GM18507 (cell line): ENCODE measurements around the gene HLA-DPB1.
A peak's percentile ranks its signal among the peaks of the same experiment; 100 is the strongest.
"Not testable (repeated sequence)": the region's sequence is repeated elsewhere in the genome, so short reads cannot be mapped to it uniquely, and the experiment has no call there.

ENCODE experiments used
- DNase-seq: peaks from one replicate; pipeline ENCODE4 v3.0.0; 2011; ENCODE audit warnings: low read depth; ENCODE audit not compliant: insufficient read length; ENCODE audit errors: extremely low spot score
- FAIRE-seq: peaks from 2 replicates; lab custom pipeline; 2011; peaks lifted over from hg19 to GRCh38; lab: Jason Lieb, UNC

HLA-DPB1 gene

GRCh38 chr6:33092385-33092784, 16.6 kb downstream of the HLA-DPB1 start:
- DNase-seq (no peak), FAIRE-seq (no peak)

DNA sequence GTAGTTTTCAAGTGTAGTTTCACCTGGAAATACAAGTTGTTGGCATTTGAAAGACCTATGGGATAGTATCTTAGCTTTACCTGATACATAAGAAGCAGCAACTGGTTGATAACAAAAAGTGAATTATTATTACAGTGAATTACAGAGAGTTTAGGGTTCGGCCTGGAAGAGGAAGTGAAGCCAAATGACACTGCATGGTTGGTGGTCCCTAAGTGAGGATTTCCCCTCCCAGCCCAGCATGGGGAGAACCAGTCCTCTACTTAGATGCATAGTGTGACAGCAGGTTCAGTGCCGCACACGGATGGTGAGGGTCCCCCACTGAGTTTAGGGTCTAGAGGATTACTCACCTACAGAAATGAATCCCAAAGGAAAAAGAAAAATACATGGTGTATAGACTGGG, 18.1 kb downstream of the HLA-DPB1 start:
- DNase-seq (no peak), FAIRE-seq (peak; percentile 15)

DNA sequence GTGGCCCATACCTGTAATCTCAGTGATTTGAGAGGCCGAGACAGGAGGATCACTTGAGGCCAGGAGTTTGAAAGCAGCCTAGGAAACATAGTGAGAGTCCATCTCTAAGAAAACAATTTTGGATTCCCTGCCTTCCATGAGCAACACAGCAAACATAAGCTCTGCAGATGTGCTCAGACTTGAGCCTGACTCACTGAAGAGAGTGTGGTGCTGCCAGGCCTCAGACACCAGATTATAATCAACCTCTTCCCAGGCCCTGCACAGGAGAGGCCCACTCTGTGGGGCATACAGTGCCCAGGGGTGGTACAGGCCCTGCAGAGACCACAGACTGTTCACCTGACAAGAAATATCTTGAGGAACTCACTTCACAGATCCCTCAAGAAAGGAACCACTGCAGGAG, 19.9 kb downstream of the HLA-DPB1 start:
- FAIRE-seq, result no peak
- DNase-seq, result no peak

DNA sequence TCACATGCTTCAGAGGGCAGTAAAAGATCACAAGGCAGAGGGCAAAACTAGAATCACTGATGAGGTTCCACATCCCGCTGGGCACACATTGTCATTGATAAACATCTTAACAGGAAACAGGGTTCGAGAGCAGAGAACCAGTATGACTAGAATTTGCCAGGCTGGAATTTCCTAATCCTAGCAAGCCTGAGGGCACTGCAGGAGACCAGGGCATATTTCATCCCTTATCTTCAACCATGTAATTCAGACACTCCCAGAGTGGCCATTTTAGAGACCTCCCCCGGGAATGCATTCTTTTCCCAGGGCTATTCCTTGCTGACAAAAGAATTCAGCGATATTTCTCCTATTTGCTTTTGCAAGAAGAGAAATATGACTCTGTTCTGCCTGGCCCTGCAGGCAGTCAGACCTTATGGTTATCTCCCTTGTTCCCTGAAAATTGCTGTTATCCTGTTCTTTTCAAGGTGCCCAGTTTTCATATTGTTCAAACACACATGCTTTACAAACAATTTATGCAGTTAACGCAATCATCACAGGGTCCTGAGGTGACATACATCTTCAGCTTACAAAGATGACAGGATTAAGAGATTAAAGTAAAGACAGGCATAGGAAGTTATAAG, 25.4 kb downstream of the HLA-DPB1 start:
- DNase-seq, FAIRE-seq: not testable (repeated sequence)

DNA sequence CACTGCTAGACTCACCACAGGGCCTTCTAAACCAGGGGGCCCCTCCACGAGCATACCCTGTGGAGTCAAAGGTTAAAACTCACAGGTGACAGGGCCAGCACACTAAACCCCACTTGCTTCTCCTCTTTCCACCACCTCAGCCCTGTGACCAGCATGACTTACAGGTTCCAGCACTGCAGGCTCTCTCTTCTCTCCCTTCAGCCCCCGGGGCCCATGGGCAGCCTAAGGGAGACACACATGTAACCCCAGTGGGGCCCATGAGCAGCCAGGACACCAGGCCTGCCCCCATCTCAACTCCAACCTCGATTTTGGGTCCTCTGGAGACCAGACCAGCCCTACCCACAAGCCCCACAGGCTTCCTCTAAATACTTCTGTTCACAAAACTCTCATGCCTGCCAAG, 28.0 kb downstream of the HLA-DPB1 start:
- DNase-seq (no peak), FAIRE-seq (no peak)

- FAIRE-seq (no peak), DNase-seq (no peak)
Measured at GRCh38 chr6:33104887-33105286, 29.1 kb downstream of the HLA-DPB1 start.

DNA sequence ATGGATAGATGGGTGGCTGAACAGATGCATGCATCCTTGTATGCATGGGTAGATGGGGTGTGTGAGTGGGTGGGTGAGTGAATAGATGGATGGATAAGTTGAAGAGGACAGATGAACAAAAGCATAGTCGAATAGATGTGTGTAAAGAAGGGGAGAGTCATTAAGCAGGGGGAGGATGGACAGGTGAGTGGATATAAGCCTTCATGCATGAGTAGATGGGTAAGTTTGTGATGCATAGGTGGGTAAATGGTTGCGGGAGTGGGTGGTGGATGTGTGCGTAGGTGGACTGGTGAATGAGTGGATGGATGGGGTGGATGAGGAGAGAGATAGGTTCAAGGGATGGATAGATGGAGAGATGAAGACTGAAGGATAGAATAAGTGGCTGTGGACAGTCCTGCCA, 29.6 kb downstream of the HLA-DPB1 start:
- no peak for FAIRE-seq
- DNase-seq, result no peak

- FAIRE-seq (no peak), DNase-seq (no peak)
Measured at GRCh38 chr6:33105916-33106871, 30.4 kb downstream of the HLA-DPB1 start.

DNA sequence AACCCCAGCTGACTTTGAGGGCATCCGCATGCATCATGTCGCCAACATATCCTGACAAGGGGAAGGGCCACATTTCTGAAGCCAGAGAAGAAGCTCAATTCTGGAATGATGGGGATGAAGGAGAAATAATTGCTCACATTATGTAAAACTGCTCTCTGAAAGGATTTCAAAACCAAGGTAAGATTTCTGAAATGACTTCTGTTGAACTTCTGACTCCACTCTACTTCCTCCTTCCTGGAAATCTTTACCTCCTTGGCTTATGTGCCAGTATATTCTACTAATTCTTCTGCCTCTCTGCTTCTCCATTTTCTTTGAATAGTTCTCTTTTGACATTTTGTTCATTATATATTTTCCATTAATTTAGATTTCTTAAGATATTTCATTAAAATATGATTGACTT, 31.9 kb downstream of the HLA-DPB1 start:
- no peak for FAIRE-seq
- no peak for DNase-seq

GRCh38 chr6:33108307-33108706, 32.5 kb downstream of the HLA-DPB1 start:
- no peak for FAIRE-seq

DNA sequence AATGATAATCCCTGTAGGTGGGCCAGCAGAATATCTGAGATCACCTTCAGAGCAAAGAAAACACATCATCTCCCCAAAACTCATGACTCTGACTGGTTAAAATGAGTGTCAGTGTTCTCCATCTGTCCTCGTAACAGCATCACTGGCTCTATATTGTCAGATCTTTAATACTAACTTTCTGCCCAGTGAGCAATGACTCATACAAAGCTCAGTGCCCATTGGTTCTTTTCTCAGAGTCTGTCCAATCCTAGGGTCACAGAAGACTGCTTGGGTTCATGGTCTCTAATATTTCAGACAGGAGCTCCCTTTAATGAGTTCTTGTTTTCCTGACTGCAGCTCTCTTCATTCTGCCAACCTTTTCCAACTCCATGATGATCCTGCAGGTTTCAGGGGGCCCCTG, 36.4 kb downstream of the HLA-DPB1 start:
- FAIRE-seq (peak; percentile 95), DNase-seq (peak; percentile 66)

More at GRCh38 chr6:33108307-33108706, 32.5 kb downstream of the HLA-DPB1 start:
- no peak for DNase-seq

DNA sequence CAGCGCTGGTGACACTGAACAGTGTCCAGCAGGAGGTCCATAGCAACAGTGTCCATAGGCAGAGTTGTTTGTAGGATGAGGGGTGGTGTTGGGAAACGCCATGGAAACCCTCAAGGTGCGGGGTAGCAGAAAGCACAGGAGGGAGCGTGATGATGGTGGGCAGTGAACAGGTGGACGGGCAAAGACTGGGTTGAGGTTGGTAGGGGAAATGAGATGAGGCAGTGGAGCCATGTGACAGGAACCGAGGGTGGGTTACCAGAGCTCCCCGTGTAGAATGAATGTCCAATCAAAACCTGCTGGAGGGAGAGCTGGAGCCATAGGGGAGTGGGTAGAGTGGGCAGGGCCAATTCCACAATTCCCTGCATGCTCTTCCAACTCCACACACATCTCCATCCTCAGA, 38.0 kb downstream of the HLA-DPB1 start:
- FAIRE-seq (peak; percentile 56), DNase-seq (no peak)

- DNase-seq (no peak), FAIRE-seq (no peak)
Measured at GRCh38 chr6:33114406-33114805, 38.6 kb downstream of the HLA-DPB1 start.

DNA sequence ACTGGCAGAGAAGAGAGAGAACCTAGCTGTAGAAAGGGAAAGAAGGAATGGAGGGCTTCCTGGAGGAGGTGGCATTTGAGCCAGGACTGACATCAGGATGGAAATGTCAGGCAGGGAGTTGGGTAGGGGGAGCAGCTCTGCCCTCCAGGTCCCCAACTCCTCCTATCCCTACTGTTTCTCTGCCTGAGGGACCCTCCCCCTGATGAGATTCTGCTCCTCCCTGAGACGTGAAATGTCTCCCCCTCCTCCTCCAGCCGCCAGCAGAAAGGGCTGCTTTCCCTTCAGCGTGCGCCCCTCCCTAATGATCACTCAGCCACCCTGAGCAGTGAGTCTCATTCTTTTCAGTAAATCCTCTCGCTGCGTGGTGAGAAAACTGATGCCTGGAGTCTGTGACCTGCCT, 40.6 kb downstream of the HLA-DPB1 start:
- DNase-seq, result no peak
- FAIRE-seq, result no peak

DNA sequence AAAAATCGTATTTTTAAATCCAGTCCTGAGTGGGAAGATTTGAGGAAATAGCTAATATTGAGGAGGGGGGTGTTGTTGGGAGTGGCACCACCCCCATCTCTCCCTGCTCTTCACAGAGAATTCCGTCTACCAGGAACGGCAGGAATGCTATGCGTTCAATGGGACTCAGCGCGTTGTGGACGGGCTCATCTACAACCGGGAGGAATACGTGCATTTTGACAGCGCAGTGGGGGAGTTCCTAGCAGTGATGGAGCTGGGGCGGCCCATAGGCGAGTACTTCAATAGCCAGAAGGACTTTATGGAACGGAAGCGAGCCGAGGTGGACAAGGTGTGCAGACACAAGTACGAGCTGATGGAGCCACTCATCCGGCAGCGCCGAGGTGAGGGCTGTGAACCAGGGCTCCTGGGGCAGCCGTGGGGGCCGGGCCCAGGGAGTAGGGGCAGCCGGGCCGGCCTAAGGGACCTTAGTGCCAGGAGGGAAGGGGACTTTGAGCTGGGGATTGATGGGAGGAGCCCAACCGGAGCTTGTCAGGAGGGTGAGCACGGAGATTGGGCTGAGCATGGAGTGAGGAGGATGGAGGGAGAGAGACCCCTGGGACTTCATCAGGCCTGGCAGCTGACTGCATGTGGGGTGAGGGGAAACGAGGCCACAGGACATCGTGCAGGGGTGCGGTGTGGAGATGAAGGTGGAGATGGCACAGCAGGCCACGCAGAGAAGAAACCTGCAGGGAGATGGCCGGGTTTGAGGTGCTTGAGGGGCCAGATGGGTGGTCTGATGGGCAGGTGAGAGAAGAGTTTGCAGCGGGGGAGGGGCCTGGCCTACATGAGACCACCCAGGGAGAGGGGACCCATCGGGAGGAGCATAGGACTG, 41.3 kb downstream of the HLA-DPB1 start:
- FAIRE-seq (no peak), DNase-seq (no peak)

DNA sequence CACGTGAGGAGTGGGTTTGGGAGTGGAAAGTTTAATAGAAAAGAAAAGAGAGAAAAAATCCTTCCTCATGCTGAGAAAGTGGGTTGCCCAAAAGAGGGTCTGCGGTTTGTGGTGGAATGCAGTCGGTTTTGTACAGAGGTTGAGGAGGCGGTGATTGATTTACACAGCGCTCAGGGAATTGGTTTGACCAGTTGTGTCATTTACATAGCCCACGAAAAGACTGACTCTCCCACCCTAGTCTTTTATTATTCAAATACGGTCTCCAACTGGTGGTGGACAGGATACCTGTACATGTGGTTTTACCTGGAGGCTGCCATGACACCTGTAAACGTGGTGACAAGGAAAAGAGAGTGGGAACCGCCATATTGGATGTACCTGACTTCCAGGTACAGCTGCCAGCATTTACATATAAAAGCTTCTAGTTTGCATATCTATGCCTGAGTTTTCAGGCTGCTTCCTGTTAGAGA, 42.1 kb downstream of the HLA-DPB1 start:
- DNase-seq (no peak), FAIRE-seq (no peak)

GRCh38 chr6:33118525-33119123, 42.8 kb downstream of the HLA-DPB1 start:
- peak; percentile 89 for FAIRE-seq

GRCh38 chr6:33120001-33120400, 44.2 kb downstream of the HLA-DPB1 start:
- FAIRE-seq (no peak), DNase-seq (no peak)

More at GRCh38 chr6:33118525-33119123, 42.8 kb downstream of the HLA-DPB1 start:
- DNase-seq, result no peak

DNA sequence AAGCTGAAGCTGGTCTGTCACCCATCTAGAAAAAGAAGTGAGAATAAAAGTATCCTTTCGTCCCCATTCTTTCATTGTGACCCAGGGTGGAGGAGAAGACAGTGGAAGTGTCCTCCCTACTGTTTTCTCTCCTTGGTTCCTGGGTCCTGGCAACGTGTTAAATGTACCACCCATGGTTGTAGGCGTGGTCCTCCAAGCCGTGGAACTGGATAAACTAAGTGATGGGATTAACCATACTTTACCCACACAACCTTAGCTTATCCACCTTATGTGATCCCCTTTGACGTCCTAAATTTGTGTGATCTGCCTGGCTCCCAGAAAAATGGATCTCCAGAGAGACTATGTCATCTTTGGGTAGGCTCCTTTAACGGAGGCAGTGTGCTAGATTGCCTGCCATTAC, 47.4 kb downstream of the HLA-DPB1 start:
- FAIRE-seq (no peak), DNase-seq (no peak)
